ENCODE results near the gene BCO1.

The BCO1 gene

DNA sequence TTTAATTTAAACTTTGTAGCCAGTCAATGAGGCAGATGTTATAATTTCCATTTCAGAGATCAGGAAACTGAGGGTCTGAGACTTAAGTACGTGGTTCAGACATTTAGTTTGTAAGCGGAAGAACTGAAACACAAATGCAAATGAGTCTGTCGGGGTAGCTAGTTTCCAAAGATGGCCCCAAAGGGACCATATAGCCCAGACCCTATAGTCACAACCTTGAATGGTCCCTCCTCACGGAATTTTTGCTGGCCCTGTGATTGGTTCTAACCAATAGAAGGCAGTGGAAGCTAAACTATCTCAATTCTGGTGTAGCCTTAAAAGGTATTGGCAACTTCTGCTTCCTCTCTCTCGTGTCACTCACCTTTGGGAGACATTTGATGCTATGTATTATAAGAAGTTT lies 7.5 kb upstream of the BCO1 start:
- peak; percentile 67 for FAIRE-seq
- DNase-seq (ENCODE audit: insufficient read length, low spot score) = no peak

GRCh38 chr16:81232740-81233367 lies 5.6 kb upstream of the BCO1 start:
- DNase-seq (ENCODE audit: insufficient read length, low spot score) (no peak), FAIRE-seq (no peak)

- FAIRE-seq (no peak), DNase-seq (ENCODE audit: insufficient read length, low spot score) (no peak)
These were observed 1.2 kb upstream of the BCO1 start for GRCh38 chr16:81237282-81237681.

GRCh38 chr16:81237942-81238295 lies 570 bp upstream of the BCO1 start:
- FAIRE-seq (no peak), DNase-seq (ENCODE audit: insufficient read length, low spot score) (no peak)

DNA sequence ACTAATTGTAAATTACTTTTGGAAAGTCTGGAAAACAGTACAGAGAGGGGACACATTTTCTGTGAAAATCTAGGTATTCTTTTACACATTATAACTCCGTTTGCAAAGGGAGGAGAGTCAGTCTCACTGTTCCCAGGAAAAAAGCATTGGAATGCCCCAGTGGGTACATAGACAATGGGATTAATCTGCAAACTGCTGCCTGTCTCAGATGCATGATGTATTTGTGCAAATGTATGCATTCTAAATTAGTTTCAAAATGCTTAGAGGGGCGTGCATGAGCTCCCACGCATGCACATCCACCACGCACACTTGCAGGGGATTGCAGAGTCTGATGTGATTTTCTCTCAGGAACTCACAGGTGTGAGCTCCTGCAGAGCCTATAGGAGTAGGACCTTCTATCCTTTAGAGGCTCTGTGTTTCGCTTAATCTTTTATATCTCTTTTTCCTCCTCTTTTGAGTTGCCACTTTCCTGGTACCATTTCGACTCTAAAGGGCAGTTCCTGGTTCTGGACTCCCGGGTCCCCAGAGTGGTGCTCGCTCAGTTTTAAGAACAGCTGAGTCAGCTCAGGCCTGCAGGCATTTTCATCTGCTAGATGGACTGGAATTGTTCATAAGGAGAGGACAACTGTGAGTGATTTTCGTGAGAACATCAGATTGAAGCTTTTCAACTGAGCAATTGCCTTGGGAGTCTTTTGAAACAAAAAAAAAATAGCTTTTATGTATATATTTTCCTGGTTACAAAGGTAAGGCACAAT lies 1.1 kb downstream of the BCO1 start:
- no peak for DNase-seq (ENCODE audit: insufficient read length, low spot score)
- no peak for FAIRE-seq

GRCh38 chr16:81241706-81242105 lies 3.2 kb downstream of the BCO1 start:
- no peak for FAIRE-seq
- no peak for DNase-seq (ENCODE audit: insufficient read length, low spot score)

GRCh38 chr16:81242977-81243618 lies 4.6 kb downstream of the BCO1 start:
- DNase-seq (ENCODE audit: insufficient read length, low spot score) (no peak), FAIRE-seq (no peak)

GRCh38 chr16:81243942-81244341 lies 5.5 kb downstream of the BCO1 start:
- no peak for FAIRE-seq
- DNase-seq (ENCODE audit: insufficient read length, low spot score) = no peak

DNA sequence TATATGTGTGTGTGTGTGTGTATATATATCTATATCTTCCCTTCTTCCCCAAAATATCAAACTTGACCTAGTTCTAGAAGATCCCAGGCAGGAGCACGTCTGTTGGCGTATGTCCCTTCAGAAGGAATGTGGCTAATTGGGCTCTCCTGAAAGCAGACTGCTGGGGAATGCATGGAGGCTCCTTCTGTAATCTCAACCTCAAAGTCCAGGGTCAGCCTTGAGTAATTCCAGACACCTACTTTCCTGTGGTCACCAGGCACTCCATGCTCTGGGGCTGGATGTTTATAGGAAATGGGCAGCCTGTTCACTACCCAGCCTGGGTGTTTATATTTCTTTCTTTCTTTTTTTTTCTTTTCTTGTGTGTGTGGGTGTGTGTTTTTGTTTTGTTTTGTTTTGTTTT lies 13.4 kb downstream of the BCO1 start:
- FAIRE-seq (no peak), DNase-seq (ENCODE audit: insufficient read length, low spot score) (no peak)

DNA sequence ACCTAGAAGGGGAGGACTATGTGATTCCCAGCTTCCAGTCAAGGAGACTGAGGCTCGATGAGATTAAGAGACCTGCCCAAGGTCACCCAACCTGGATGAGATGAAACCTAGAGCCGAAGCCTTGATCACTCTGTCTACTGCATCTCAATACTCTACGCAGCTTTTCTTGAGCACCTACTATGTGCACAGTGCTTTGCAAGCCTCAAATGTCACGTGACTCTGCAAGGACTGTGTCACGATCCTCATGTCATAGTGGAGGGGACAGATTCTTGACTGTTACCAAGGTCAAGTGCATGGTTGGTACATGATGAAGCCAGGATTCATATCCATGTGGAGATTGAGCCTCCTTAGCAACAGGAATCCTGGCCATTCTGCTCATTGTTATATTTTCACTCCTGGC lies 14.7 kb downstream of the BCO1 start:
- FAIRE-seq (no peak), DNase-seq (ENCODE audit: insufficient read length, low spot score) (no peak)

DNA sequence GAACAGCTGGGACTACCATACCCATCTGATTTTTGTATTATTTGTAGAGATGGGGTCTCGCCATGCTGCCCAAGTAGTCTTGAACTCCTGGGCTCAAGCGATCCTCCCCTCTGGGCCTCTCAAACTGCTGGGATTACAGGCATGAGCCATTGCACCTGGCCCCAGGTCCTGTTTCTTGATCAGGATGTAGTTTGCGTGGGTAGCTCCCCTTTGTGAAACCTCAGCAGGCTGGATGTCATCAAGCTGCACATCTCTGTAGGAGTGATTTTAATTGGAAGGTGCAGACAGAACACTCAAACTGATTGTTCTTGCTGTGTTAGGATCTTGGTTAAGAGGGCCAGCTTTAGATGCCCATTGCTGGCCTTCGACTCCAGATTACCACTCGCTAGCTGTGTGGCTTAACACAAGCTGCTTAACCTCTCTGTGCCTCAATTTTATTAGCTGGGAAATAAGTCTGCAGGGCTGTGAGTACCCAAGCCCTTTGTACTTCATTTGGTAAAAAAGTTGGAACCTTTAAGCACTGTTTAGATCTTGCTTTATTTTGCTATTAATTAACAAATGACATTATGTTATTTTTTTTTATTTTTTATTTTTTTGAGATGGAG lies 16.5 kb downstream of the BCO1 start:
- no peak for DNase-seq (ENCODE audit: insufficient read length, low spot score)
- FAIRE-seq = no peak

DNA sequence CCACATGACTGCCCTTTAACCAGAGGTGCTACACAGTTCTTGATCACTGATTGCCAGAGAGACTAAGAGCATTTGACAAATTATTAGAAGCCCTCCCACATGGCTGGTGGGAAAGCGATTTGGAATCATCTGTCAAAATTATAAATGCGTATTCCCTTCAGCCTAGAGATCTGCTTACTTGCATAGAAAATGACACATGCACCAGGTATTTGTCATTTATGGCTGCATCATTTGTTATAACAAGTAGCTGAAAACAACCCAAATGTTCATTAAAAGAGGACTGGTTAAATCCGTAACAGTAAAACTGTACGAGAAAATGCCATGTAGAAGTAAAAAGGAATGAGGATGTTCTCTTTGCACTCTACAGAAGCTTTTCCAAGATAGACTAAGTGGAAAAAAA lies 21.4 kb downstream of the BCO1 start:
- no peak for DNase-seq (ENCODE audit: insufficient read length, low spot score)
- FAIRE-seq = no peak

DNA sequence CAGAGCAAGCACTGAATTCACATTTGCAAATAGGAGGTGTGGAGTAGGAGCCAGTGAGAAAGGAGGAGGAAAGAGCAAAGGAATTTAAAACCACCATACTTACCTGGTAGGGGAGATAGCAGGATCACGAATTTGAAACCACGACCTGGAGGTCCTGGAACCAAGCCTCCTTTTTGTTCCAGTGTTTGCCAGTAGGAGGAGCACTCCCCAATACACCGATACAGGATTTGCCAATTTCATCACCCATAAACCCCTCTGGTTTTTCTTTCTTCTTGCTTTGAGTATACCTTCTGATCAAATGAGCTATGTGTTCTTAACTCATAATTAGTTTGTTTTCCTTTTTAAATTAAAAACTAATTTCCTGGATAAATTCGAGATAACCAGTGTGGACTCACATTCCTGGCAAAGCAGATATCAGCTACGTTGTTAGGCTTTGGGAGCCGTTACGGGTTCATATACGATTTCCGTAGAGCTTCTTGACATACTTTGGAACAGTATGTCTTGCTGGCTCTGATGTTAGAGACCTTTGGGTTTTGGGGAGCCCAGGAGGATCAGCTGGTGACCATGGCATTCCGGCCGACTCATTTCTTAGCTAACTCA lies 22.7 kb downstream of the BCO1 start:
- peak; percentile 53 for FAIRE-seq
- peak; percentile 25 for DNase-seq (ENCODE audit: insufficient read length, low spot score)

DNA sequence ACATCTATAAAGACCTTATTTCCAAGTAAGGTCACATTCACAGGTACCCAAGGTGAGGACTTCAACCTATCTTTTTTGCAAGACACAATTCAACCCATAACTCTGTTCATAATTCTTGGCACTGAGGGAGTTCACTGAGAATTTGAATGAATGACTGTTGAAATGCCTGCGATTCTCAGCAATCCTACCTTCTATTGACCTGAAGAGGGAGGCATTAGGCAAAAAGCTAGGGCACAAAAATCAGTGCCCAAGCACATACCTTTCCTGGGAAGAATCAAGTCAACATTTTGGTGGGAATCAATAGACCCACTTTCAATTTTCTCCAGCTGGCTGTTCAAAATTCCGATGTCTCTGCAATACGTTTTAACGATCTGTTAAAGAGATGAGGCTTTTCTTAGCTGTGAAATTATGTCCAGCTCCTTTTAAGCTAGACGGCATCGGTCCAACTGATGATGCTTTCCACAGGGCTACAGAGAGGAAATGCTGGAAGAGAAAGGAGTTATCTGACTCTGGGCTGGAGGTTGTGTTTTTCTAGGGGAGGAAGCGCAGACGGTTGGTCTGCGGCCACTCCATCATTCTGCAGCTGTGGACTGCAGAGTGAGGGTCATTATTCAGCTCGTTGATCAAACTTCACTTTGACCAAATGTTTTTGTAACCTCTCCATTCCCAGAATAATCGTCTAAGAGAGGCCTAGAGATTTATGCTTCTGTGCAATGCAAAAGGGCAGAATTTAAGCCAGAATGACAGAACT lies 25.2 kb downstream of the BCO1 start:
- DNase-seq (ENCODE audit: insufficient read length, low spot score) = no peak
- FAIRE-seq = no peak

- DNase-seq (ENCODE audit: insufficient read length, low spot score) (no peak), FAIRE-seq (no peak)
These were observed 25.9 kb downstream of the BCO1 start for GRCh38 chr16:81264386-81264785.

DNA sequence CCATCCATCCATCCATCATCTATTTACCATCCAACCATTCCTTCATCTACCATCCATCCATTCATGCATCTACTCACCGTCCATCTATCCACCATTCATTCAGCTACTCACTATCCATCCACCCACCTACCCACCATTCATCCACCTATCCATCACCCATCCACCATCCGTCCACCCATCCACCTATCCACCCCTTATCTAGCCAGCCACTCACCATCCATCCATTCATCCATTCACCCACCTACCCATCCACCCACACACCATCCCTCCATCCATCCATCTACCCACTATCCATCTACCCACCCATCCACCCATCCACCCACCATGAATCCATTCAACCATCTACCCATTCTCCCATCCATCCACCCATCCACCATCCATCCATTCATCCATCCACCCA lies 26.6 kb downstream of the BCO1 start:
- FAIRE-seq (no peak), DNase-seq (ENCODE audit: insufficient read length, low spot score) (no peak)

- no peak for DNase-seq (ENCODE audit: insufficient read length, low spot score)
- no peak for FAIRE-seq
These were observed 27.4 kb downstream of the BCO1 start for GRCh38 chr16:81265658-81266451.

- FAIRE-seq = no peak
- no peak for DNase-seq (ENCODE audit: insufficient read length, low spot score)
These were observed 28.2 kb downstream of the BCO1 start for GRCh38 chr16:81266680-81267095.

DNA sequence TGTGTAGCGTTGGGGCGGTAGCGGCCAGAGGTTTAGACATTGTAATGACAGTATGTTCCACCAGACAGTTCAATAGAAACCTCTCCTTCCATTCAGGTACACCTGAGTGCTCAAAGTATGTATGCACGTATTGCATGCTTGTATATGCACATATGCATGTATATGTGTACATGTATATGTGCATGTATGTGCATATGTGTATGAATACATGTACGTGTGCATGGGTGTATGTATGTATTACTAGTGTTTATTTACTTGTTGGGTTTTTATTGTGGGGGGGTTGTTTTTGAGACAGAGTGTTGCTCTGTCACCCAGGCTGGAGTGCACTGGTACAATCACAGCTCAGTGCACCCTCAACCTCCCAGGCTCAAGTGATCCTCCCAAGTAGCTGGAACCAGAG lies 30.0 kb downstream of the BCO1 start:
- DNase-seq (ENCODE audit: insufficient read length, low spot score) = no peak
- no peak for FAIRE-seq

Measured in GM19239 (cell line).